Activated naive CD4-positive, alpha-beta T cell treated with anti-CD3 and anti-CD28 coated beads, Interleukin-2, amount 10 ng/mL, durations not matched to agents 7 days and 5 days (primary cell): Measurements from ENCODE around the gene EXD3.
"Not testable (repeated sequence)": the region's sequence is repeated elsewhere in the genome, so short reads cannot be mapped to it uniquely, and the experiment has no call there.

Experiments
- CTCF ChIA-PET: fragments of 350-600 bp; sonication (Branson Sonifier 250); formaldehyde crosslinking; loops from one replicate; lab custom pipeline; 2021; ENCODE audit warnings: antibody characterized with exemption; lab: Charles Lee
- DNase-seq: peaks from one replicate; pipeline ENCODE4 v3.0.0-alpha.2; 2020
- H3K27ac Mint-ChIP-seq: one replicate; pipeline ENCODE4 v1.8.0; 2021; ENCODE audit warnings: mild to moderate bottlenecking, moderate library complexity, mixed read lengths
- H3K27me3 Mint-ChIP-seq: one replicate; pipeline ENCODE4 v1.8.0; 2021; ENCODE audit warnings: mild to moderate bottlenecking, mixed read lengths
- H3K36me3 Mint-ChIP-seq: one replicate; pipeline ENCODE4 v1.8.0; 2021; ENCODE audit warnings: mixed read lengths
- H3K4me1 Mint-ChIP-seq: one replicate; pipeline ENCODE4 v1.8.0; 2021; ENCODE audit warnings: mixed read lengths
- H3K4me3 Mint-ChIP-seq: one replicate; pipeline ENCODE4 v1.8.0; 2021; ENCODE audit warnings: mild to moderate bottlenecking, moderate library complexity, mixed read lengths
- H3K9me3 Mint-ChIP-seq: one replicate; pipeline ENCODE4 v1.8.0; 2021; ENCODE audit warnings: mixed read lengths

The EXD3 gene

GRCh38 chr9:137454597-137455358 lies 31.8 kb upstream of the EXD3 start:
- DNase-seq, result peak; percentile 20
- Mint-ChIP-seq H3K36me3 (peaks cover 14% of the 10 kb centered on the region), H3K27me3 (no peaks in the 10 kb centered on the region), H3K9me3 (no peaks in the 10 kb centered on the region), H3K4me3 (peak overlapping the region; percentile 52), H3K27ac (peak overlapping the region; percentile 72), H3K4me1 (peaks cover 52% of the 10 kb centered on the region)
- CTCF ChIA-PET, result no interaction called here

DNA sequence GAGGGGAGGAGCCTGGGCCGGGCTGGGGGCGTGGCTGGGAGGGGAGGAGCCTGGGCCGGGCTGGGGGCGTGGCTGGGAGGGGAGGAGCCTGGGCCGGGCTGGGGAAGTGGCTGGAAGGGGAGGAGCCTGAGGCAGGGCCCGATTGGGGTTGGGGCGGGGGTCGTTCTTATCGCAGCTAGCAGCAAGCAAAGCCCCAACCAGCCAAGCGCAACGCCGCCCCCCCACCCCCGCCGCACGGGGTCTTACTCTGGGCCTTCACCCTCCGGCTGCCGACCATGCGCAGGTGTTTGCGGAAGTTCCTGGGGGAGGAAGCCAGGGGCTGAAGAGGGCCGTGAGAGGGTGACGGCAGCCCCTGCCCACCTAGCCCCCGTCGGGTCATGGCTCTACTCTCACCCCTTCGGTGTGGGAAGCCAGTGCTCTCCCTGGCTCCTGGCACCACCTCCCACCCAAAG lies 31.2 kb upstream of the EXD3 start:
- H3K27ac Mint-ChIP-seq, result peak overlapping the region; percentile 72
- CTCF ChIA-PET, result no interaction called here
- peak overlapping the region; percentile 52 for H3K4me3 Mint-ChIP-seq
- peaks cover 51% of the 10 kb centered on the region for H3K4me1 Mint-ChIP-seq
- no peaks in the 10 kb centered on the region for H3K9me3 Mint-ChIP-seq
- H3K27me3 Mint-ChIP-seq, result no peaks in the 10 kb centered on the region
- peaks cover 18% of the 10 kb centered on the region for H3K36me3 Mint-ChIP-seq
- DNase-seq, result peak; percentile 76

GRCh38 chr9:137453643-137454081 lies 30.7 kb upstream of the EXD3 start:
- peaks cover 18% of the 10 kb centered on the region for H3K36me3 Mint-ChIP-seq
- peaks cover 54% of the 10 kb centered on the region for H3K4me1 Mint-ChIP-seq
- CTCF ChIA-PET, result no interaction called here

GRCh38 chr9:137452761-137453642 lies 30.0 kb upstream of the EXD3 start:
- CTCF ChIA-PET, result interaction anchor here (0.8 kb wide), 1 partner anchor 10 kb away, joined by 4 read pairs; no protein-coding TSS in a partner anchor
- no peaks in the 10 kb centered on the region for H3K9me3 Mint-ChIP-seq
- peaks cover 54% of the 10 kb centered on the region for H3K4me1 Mint-ChIP-seq

More at GRCh38 chr9:137453643-137454081, 30.7 kb upstream of the EXD3 start:
- peak overlapping the region; percentile 28 for H3K27ac Mint-ChIP-seq
- peak; percentile 73 for DNase-seq
- H3K4me3 Mint-ChIP-seq, result peak overlapping the region; percentile 10
- H3K9me3 Mint-ChIP-seq, result no peaks in the 10 kb centered on the region
- H3K27me3 Mint-ChIP-seq, result no peaks in the 10 kb centered on the region

DNA sequence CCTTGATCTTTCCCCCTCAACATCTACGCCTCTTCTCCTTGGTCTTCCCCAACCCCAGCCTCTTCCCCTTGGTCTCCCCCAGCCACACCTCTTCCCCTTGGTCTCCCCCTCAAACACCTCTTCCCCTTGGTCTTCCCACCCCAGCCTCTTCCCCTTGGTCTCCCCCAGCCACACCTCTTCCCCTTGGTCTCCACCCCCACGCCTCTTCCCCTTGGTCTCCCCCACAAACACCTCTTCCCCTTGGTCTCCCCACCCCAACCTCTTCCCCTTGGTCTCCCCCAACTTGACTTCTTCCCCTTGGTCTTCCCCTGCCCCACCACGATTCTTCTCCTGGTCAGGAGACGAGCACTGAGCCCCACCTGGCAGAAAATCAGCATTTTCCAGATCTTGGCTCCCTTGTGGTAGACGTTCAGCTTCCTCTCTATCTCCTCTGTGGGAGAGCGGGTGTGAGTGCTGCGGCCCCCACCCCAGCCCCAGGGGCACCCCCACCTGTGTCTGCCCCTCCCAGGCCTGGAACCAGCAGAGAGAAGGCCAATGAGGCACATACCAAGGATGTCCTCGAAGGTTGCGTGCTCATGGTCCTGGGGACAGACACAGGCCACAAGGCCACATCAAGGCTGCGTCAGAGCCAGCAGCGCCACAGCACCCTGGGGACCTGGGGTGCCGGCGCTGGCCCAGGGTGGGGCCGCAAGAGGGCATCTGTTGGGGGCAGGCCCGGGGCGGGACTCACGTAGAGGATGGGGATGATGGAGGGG lies 29.2 kb upstream of the EXD3 start:
- Mint-ChIP-seq H3K27me3 (peaks cover 5% of the 10 kb centered on the region), H3K27ac (peak overlapping the region; percentile 64), H3K36me3 (peaks cover 18% of the 10 kb centered on the region), H3K4me3 (no peak overlapping the region), H3K4me1 (peaks cover 54% of the 10 kb centered on the region), H3K9me3 (no peaks in the 10 kb centered on the region)
- CTCF ChIA-PET, result interaction anchor here (0.8 kb wide), 1 partner anchor 9 kb away, joined by 4 read pairs; no protein-coding TSS in a partner anchor
- peak; percentile 24 for DNase-seq

More at GRCh38 chr9:137452761-137453642, 30.0 kb upstream of the EXD3 start:
- Mint-ChIP-seq H3K36me3 (peaks cover 18% of the 10 kb centered on the region), H3K27me3 (no peaks in the 10 kb centered on the region), H3K4me3 (no peak overlapping the region), H3K27ac (no peak overlapping the region)
- DNase-seq, result peak; percentile 20

GRCh38 chr9:137451264-137452005 lies 28.5 kb upstream of the EXD3 start:
- H3K27ac Mint-ChIP-seq, H3K9me3 Mint-ChIP-seq, CTCF ChIA-PET, H3K4me3 Mint-ChIP-seq: not testable (repeated sequence)
- H3K4me1 Mint-ChIP-seq, result peaks cover 52% of the 10 kb centered on the region
- peaks cover 16% of the 10 kb centered on the region for H3K36me3 Mint-ChIP-seq
- DNase-seq, result peak; percentile 39
- peaks cover 12% of the 10 kb centered on the region for H3K27me3 Mint-ChIP-seq

- H3K27ac Mint-ChIP-seq, result peak overlapping the region; percentile 58
Measured at GRCh38 chr9:137450539-137451222, 27.7 kb upstream of the EXD3 start.

GRCh38 chr9:137449931-137450538 lies 27.1 kb upstream of the EXD3 start:
- CTCF ChIA-PET, result no interaction called here
- Mint-ChIP-seq H3K9me3 (no peaks in the 10 kb centered on the region), H3K4me1 (peaks cover 54% of the 10 kb centered on the region), H3K27ac (no peak overlapping the region), H3K4me3 (no peak overlapping the region), H3K36me3 (peaks cover 12% of the 10 kb centered on the region), H3K27me3 (peaks cover 26% of the 10 kb centered on the region)
- peak; percentile 61 for DNase-seq

More at GRCh38 chr9:137450539-137451222, 27.7 kb upstream of the EXD3 start:
- Mint-ChIP-seq H3K4me1 (peaks cover 49% of the 10 kb centered on the region), H3K27me3 (peaks cover 19% of the 10 kb centered on the region), H3K36me3 (peaks cover 13% of the 10 kb centered on the region)
- peak; percentile 59 for DNase-seq
- H3K4me3 Mint-ChIP-seq, H3K9me3 Mint-ChIP-seq, CTCF ChIA-PET: not testable (repeated sequence)

- peaks cover 54% of the 10 kb centered on the region for H3K4me1 Mint-ChIP-seq
- H3K36me3 Mint-ChIP-seq, result peaks cover 12% of the 10 kb centered on the region
- H3K27ac Mint-ChIP-seq, result no peak overlapping the region
- H3K9me3 Mint-ChIP-seq, result no peaks in the 10 kb centered on the region
- no peak overlapping the region for H3K4me3 Mint-ChIP-seq
- peak; percentile 20 for DNase-seq
- CTCF ChIA-PET, result no interaction called here
- H3K27me3 Mint-ChIP-seq, result peaks cover 30% of the 10 kb centered on the region
Measured at GRCh38 chr9:137449081-137449844, 26.3 kb upstream of the EXD3 start.

DNA sequence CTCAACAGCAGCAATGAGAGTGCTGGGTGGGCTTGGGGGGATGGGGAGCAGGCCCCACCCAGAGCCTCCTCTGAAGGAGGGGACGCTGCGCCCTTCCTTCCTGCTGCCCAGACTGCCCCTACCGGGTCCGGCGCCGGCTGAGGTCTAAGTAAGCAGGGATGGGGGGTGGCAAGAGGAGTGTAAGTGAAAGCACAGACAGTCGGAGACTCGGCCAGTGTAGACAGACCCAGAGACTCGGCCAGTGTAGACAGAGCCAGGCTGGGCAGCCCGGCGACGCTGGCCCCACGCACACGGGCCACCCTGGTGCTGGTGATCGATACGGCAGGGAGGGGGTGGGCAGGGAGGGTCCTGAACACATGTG lies 25.6 kb upstream of the EXD3 start:
- Mint-ChIP-seq H3K27ac (no peak overlapping the region), H3K9me3 (no peaks in the 10 kb centered on the region), H3K36me3 (peaks cover 10% of the 10 kb centered on the region), H3K4me1 (peaks cover 50% of the 10 kb centered on the region), H3K4me3 (no peak overlapping the region), H3K27me3 (peaks cover 32% of the 10 kb centered on the region)
- peak; percentile 18 for DNase-seq
- CTCF ChIA-PET, result interaction anchor here (0.6 to 0.8 kb wide), 2 partner anchors 14 to 110 kb away, joined by 3 to 4 read pairs; no protein-coding TSS in a partner anchor

- Mint-ChIP-seq H3K4me3 (no peak overlapping the region), H3K27ac (no peak overlapping the region), H3K27me3 (peaks cover 37% of the 10 kb centered on the region), H3K4me1 (peaks cover 47% of the 10 kb centered on the region), H3K9me3 (no peaks in the 10 kb centered on the region), H3K36me3 (peaks cover 7% of the 10 kb centered on the region)
- no peak for DNase-seq
- CTCF ChIA-PET, result interaction anchor here (0.6 to 0.8 kb wide), 2 partner anchors 14 to 109 kb away, joined by 3 to 4 read pairs; no protein-coding TSS in a partner anchor
Measured at GRCh38 chr9:137447722-137448601, 25.0 kb upstream of the EXD3 start.
